Spinal cord (tissue), 10 donors: ENCODE results near the gene ZNF587B. TPM values are rescaled to one million over a fixed set of nuclear protein-coding genes. Genes with fewer than 3 reads are reported as not detected.
"Not testable (repeated sequence)": the region's sequence is repeated elsewhere in the genome, so short reads cannot be mapped to it uniquely, and the experiment has no call there.

Source experiments
- DNase-seq, 6 donors: peaks; one replicate each; pipeline versions ENCODE4 v3.0.0 to v3.0.0-alpha.2; 2013 to 2015; ENCODE audit warnings: low spot score in 6 of 6, low read depth in 4 of 6
- H3K27ac ChIP-seq: one replicate; pipeline ENCODE4 v1.5.1; 2013; ENCODE audit warnings: low read depth, low read length, control low read depth
- H3K27me3 ChIP-seq: one replicate; pipeline ENCODE4 v1.6.1; 2013; ENCODE audit warnings: low read length; ENCODE audit not compliant: control insufficient read depth, insufficient read depth
- H3K36me3 ChIP-seq: one replicate; pipeline ENCODE4 v1.6.1; 2013; ENCODE audit warnings: low read length; ENCODE audit not compliant: control insufficient read depth, insufficient read depth
- H3K4me1 ChIP-seq: one replicate; pipeline ENCODE4 v1.6.1; 2013; ENCODE audit warnings: low read length; ENCODE audit not compliant: control insufficient read depth, insufficient read depth
- H3K4me3 ChIP-seq: one replicate; pipeline ENCODE4 v1.5.1; 2013; ENCODE audit warnings: low read depth, low read length, control low read depth
- H3K9me3 ChIP-seq: one replicate; pipeline ENCODE4 v1.6.1; 2013; ENCODE audit warnings: low read length; ENCODE audit not compliant: control insufficient read depth, insufficient read depth
- WGBS: methylation state at CpG from one replicate; pipeline ENCODE4 v1.1.5; 2013; ENCODE audit warnings: missing lambda C conversion rate; ENCODE audit not compliant: insufficient coverage; 5-methylcytosine and 5-hydroxymethylcytosine counted together
- polyA plus RNA-seq, 2 donors: library from polyadenylated mRNA; unstranded; fragments of 120-200 nt; gene quantifications; one replicate each; pipeline ENCODE4 v1.2.1, GENCODE V29; 2013; ENCODE audit not compliant: insufficient read length in 2 of 2
- total RNA-seq, 2 donors: library from RNA; depleted of rRNA in 1 of 2; stranded (reverse); fragments of 120-200 nt in 1 of 2; fragments of >200 nt in 1 of 2; gene quantifications; one replicate each; pipeline versions ENCODE4 v1.2.3 to v1.2.4, GENCODE V29; 2013 to 2014
- donor health status: healthy.

The ZNF587B gene
- total and polyA plus RNA-seq, 4 donors, result 4.8 to 17.9 (median 11.7) TPM

- Histone ChIP-seq H3K27ac (no peak overlapping the region), H3K4me1 (peaks cover 15% of the 10 kb centered on the region), H3K36me3 (peaks cover 9% of the 10 kb centered on the region), H3K4me3 (no peak overlapping the region), H3K9me3 (no peaks in the 10 kb centered on the region), H3K27me3 (no peaks in the 10 kb centered on the region)
- 71% methylated on average over 1 of the region's 5 CpGs for WGBS
- DNase-seq, result no peak
Measured at GRCh38 chr19:57829316-57829715, 783 bp upstream of the ZNF587B start.

- H3K9me3 ChIP-seq, H3K4me1 ChIP-seq, DNase-seq, H3K36me3 ChIP-seq, H3K4me3 ChIP-seq, H3K27ac ChIP-seq, H3K27me3 ChIP-seq: not testable (repeated sequence)
- WGBS, result 100% methylated on average over 3 of the region's 5 CpGs
Measured at GRCh38 chr19:57836991-57837390, 6.9 kb downstream of the ZNF587B start.

- H3K27ac ChIP-seq, H3K4me1 ChIP-seq, DNase-seq, H3K27me3 ChIP-seq, H3K9me3 ChIP-seq, H3K36me3 ChIP-seq, H3K4me3 ChIP-seq: not testable (repeated sequence)
- 89% methylated on average over 1 of the region's 5 CpGs for WGBS
Measured at GRCh38 chr19:57838622-57839191, 8.6 kb downstream of the ZNF587B start.

- peaks cover 9% of the 10 kb centered on the region for H3K36me3 ChIP-seq
- no peaks in the 10 kb centered on the region for H3K9me3 ChIP-seq
- H3K4me1 ChIP-seq, result no peaks in the 10 kb centered on the region
- H3K27me3 ChIP-seq, result no peaks in the 10 kb centered on the region
- no peak for DNase-seq
- 88% methylated on average over 4 of the region's 6 CpGs for WGBS
- H3K4me3 ChIP-seq, result no peak overlapping the region
- no peak overlapping the region for H3K27ac ChIP-seq
Measured at GRCh38 chr19:57841122-57841763, 11.1 kb downstream of the ZNF587B start.

GRCh38 chr19:57847164-57847563, 17.1 kb downstream of the ZNF587B start:
- not testable (repeated sequence) for H3K9me3 ChIP-seq, H3K27ac ChIP-seq, H3K36me3 ChIP-seq, H3K4me3 ChIP-seq, DNase-seq, H3K27me3 ChIP-seq
- peaks cover 18% of the 10 kb centered on the region for H3K4me1 ChIP-seq
- no CpG with 5 or more reads among the region's 3 CpGs for WGBS

GRCh38 chr19:57849162-57849665, 19.1 kb downstream of the ZNF587B start:
- peaks cover 12% of the 10 kb centered on the region for H3K36me3 ChIP-seq
- H3K4me3 ChIP-seq, result peak overlapping the region; percentile 79
- H3K9me3 ChIP-seq, H3K27ac ChIP-seq, DNase-seq, H3K27me3 ChIP-seq: not testable (repeated sequence)
- peaks cover 18% of the 10 kb centered on the region for H3K4me1 ChIP-seq
- WGBS, result no CpG with 5 or more reads among the region's 2 CpGs

GRCh38 chr19:57849666-57850473, 19.8 kb downstream of the ZNF587B start, which contains the start of gene ZNF587:
ZNF587 (plus strand) TSS chr19:57849859; CDS start chr19:57850039, 180 bp downstream.
- H3K4me1 ChIP-seq, result peaks cover 18% of the 10 kb centered on the region
- not testable (repeated sequence) for H3K9me3 ChIP-seq, H3K27me3 ChIP-seq
- H3K4me3 ChIP-seq, result peak within 1 kb of the TSS; percentile 79
- H3K36me3 ChIP-seq, result peaks cover 14% of the 10 kb centered on the region
- DNase-seq, result peak in 5 of 6 donors; percentile 50 to 96 (median 76)
- peak within 1 kb of the TSS; percentile 25 for H3K27ac ChIP-seq
- WGBS, result under 1% methylated on average over 42 of the region's 42 CpGs

GRCh38 chr19:57850553-57851017, 20.5 kb downstream of the ZNF587B start:
- H3K36me3 ChIP-seq, result peaks cover 19% of the 10 kb centered on the region
- no peaks in the 10 kb centered on the region for H3K27me3 ChIP-seq
- H3K4me1 ChIP-seq, result peaks cover 18% of the 10 kb centered on the region
- peak in 2 of 6 donors; percentile 8 to 31 for DNase-seq
- 0% methylated on average over 8 of the region's 11 CpGs for WGBS
- H3K9me3 ChIP-seq, result no peaks in the 10 kb centered on the region
- peak overlapping the region; percentile 79 for H3K4me3 ChIP-seq
- H3K27ac ChIP-seq, result peak overlapping the region; percentile 25

GRCh38 chr19:57851812-57852603, 21.9 kb downstream of the ZNF587B start:
- not testable (repeated sequence) for H3K9me3 ChIP-seq, H3K4me3 ChIP-seq, DNase-seq, H3K27ac ChIP-seq, H3K27me3 ChIP-seq
- H3K36me3 ChIP-seq, result peaks cover 27% of the 10 kb centered on the region
- 93% methylated on average over 2 of the region's 6 CpGs for WGBS
- H3K4me1 ChIP-seq, result peaks cover 18% of the 10 kb centered on the region
